ENCODE data around the gene PRPF6.

PRPF6 gene

GRCh38 chr20:64076061-64076997 is 95.4 kb downstream of the PRPF6 start:
- DNase-seq (ENCODE audit: low read depth): no peak
- no peak for TF ChIP-seq CTCF (conservative IDR thresholded peaks at IDR 0.05; ENCODE audit: low read length)
- H3K4me3 ChIP-seq (ENCODE audit: low read length): no peak overlapping the region

GRCh38 chr20:64077094-64077493 is 96.2 kb downstream of the PRPF6 start:
- no peak for TF ChIP-seq CTCF (conservative IDR thresholded peaks at IDR 0.05; ENCODE audit: low read length)
- no peak for DNase-seq (ENCODE audit: low read depth)
- H3K4me3 ChIP-seq (ENCODE audit: low read length): no peak overlapping the region

GRCh38 chr20:64077541-64077875 is 96.6 kb downstream of the PRPF6 start:
- no peak for DNase-seq (ENCODE audit: low read depth)
- no peak overlapping the region for H3K4me3 ChIP-seq (ENCODE audit: low read length)

GRCh38 chr20:64077876-64078551 is 97.1 kb downstream of the PRPF6 start:
- peak overlapping the region; percentile 71 for H3K4me3 ChIP-seq (ENCODE audit: low read length)

More at GRCh38 chr20:64077541-64077875, 96.6 kb downstream of the PRPF6 start:
- no peak for TF ChIP-seq CTCF (conservative IDR thresholded peaks at IDR 0.05; ENCODE audit: low read length)

GRCh38 chr20:64078934-64079272 is 98.0 kb downstream of the PRPF6 start:
- no peak for DNase-seq (ENCODE audit: low read depth)

More at GRCh38 chr20:64077876-64078551, 97.1 kb downstream of the PRPF6 start:
- TF ChIP-seq CTCF (conservative IDR thresholded peaks at IDR 0.05; ENCODE audit: low read length): no peak
- DNase-seq (ENCODE audit: low read depth): no peak

GRCh38 chr20:64079273-64080012 is 98.5 kb downstream of the PRPF6 start, which contains the start of gene RGS19:
RGS19 (minus strand) TSS chr20:64079518; CDS start chr20:64076886, 2,632 bp downstream.
- H3K4me3 ChIP-seq (ENCODE audit: low read length): peak within 1 kb of the TSS; percentile 71
- TF ChIP-seq CTCF (conservative IDR thresholded peaks at IDR 0.05; ENCODE audit: low read length): no peak
- DNase-seq (ENCODE audit: low read depth): peak; percentile 64

More at GRCh38 chr20:64078934-64079272, 98.0 kb downstream of the PRPF6 start:
- peak overlapping the region; percentile 71 for H3K4me3 ChIP-seq (ENCODE audit: low read length)
- TF ChIP-seq CTCF (conservative IDR thresholded peaks at IDR 0.05; ENCODE audit: low read length): no peak
